GM12878 (cell line): Measurements from ENCODE around the gene ELP4.

Experiments used
- EZH2 ChIP-seq: IDR thresholded peaks from 2 replicates; pipeline ENCODE4 v1.6.1; 2012; ENCODE audit warnings: low read depth, mild to moderate bottlenecking, control low read depth, inconsistent platforms, low read length, borderline replicate concordance; ENCODE audit not compliant: control insufficient read depth
- HDAC2 ChIP-seq: fragments of 200-600 bp; sonication (generic); IDR thresholded peaks from 2 replicates; pipeline ENCODE4 v1.6.1; 2017
- MYC ChIP-seq: IDR thresholded peaks from 2 replicates; pipeline ENCODE4 v1.6.1; 2011; ENCODE audit warnings: mild to moderate bottlenecking, low read length, moderate library complexity, inconsistent platforms; ENCODE audit not compliant: insufficient read depth, insufficient replicate concordance, insufficient read length, severe bottlenecking
- POLR2A ChIP-seq: IDR thresholded peaks from 2 replicates; pipeline ENCODE4 v1.6.1; 2011; ENCODE audit warnings: low read depth, mild to moderate bottlenecking, low read length
- SP1 ChIP-seq: IDR thresholded peaks from one replicate; pipeline ENCODE4 v1.6.1; 2011; ENCODE audit warnings: low read depth, low read length
- SPI1 ChIP-seq: IDR thresholded peaks from 2 replicates; pipeline ENCODE4 v1.6.1; 2011; ENCODE audit warnings: low read depth, mild to moderate bottlenecking, low read length, moderate library complexity, borderline replicate concordance; ENCODE audit not compliant: insufficient read depth
- TBL1XR1 ChIP-seq: IDR thresholded peaks from 2 replicates; pipeline ENCODE4 v1.6.1; 2012; ENCODE audit warnings: low read depth, low read length, improper control_type of control experiment
- WRNIP1 ChIP-seq: IDR thresholded peaks from 2 replicates; pipeline ENCODE4 v1.6.1; 2011; ENCODE audit warnings: low read depth, low read length, improper control_type of control experiment, borderline replicate concordance
- TF ChIP-seq, protein P1 (sequence below): IDR thresholded peaks from 2 replicates; pipeline ENCODE4 v1.6.1; 2011; ENCODE audit warnings: low read depth, low read length, improper control_type of control experiment, borderline replicate concordance
- TF ChIP-seq, protein P2 (sequence below), 3 experiments: IDR thresholded peaks in 2 of 3; conservative IDR thresholded peaks in 1 of 3; 2 replicates each; pipeline ENCODE4 v1.5.1; 2011; ENCODE audit warnings: low read depth in 3 of 3, low read length in 3 of 3, mild to moderate bottlenecking in 3 of 3, control low read depth in 2 of 3, moderate library complexity in 2 of 3, inconsistent platforms in 1 of 3, mixed read lengths in 1 of 3; ENCODE audit not compliant: control insufficient read depth in 2 of 3, insufficient read depth in 1 of 3; ENCODE audit errors: extremely low read depth in 1 of 3
- TF ChIP-seq, protein P3 (sequence below): IDR thresholded peaks from 2 replicates; pipeline ENCODE4 v1.6.1; 2012; ENCODE audit warnings: mild to moderate bottlenecking, low read depth, low read length
- TF ChIP-seq, protein P4 (sequence below): fragments of 450-650 bp; formaldehyde crosslinking; IDR thresholded peaks from 2 replicates; pipeline ENCODE4 v1.4.0; 2020; ENCODE audit warnings: mild to moderate bottlenecking, moderate library complexity

DNA sequence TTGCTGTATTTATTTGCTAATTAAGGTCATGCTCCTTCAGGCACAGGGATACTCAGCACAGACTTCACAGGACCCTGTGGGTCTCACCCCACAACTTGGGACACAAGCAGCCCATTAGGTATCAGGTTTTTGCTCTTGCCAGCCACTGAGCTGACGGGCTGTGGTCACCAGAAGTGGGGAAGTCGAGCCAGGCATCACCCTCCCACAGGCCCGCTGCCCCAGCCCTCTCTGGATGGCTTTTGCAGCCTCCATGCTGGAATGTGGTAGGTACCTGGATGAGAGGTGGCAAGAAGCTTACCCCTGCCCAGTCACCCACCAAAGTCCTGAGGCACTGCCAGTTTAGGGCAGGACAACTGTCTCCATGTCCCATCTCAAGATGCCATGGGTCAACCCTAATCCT lies 213.2 kb downstream of the ELP4 start:
- TF ChIP-seq POLR2A = no peak
- TF ChIP-seq, protein P1, sequence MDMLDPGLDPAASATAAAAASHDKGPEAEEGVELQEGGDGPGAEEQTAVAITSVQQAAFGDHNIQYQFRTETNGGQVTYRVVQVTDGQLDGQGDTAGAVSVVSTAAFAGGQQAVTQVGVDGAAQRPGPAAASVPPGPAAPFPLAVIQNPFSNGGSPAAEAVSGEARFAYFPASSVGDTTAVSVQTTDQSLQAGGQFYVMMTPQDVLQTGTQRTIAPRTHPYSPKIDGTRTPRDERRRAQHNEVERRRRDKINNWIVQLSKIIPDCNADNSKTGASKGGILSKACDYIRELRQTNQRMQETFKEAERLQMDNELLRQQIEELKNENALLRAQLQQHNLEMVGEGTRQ = no peak
- no peak for TF ChIP-seq MYC
- no peak for TF ChIP-seq SPI1
- TF ChIP-seq, protein P2, sequence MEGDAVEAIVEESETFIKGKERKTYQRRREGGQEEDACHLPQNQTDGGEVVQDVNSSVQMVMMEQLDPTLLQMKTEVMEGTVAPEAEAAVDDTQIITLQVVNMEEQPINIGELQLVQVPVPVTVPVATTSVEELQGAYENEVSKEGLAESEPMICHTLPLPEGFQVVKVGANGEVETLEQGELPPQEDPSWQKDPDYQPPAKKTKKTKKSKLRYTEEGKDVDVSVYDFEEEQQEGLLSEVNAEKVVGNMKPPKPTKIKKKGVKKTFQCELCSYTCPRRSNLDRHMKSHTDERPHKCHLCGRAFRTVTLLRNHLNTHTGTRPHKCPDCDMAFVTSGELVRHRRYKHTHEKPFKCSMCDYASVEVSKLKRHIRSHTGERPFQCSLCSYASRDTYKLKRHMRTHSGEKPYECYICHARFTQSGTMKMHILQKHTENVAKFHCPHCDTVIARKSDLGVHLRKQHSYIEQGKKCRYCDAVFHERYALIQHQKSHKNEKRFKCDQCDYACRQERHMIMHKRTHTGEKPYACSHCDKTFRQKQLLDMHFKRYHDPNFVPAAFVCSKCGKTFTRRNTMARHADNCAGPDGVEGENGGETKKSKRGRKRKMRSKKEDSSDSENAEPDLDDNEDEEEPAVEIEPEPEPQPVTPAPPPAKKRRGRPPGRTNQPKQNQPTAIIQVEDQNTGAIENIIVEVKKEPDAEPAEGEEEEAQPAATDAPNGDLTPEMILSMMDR (IDR thresholded peaks at IDR 0.05 in 2 of 3, conservative IDR thresholded peaks at IDR 0.05 in 1 of 3; ENCODE audit: control insufficient read depth in 2 of 3, extremely low read depth in 1 of 3, insufficient read depth in 1 of 3, low read depth in 3 of 3, low read length in 3 of 3) = no peak
- no peak for TF ChIP-seq HDAC2
- no peak for TF ChIP-seq EZH2
- TF ChIP-seq SP1 = no peak
- no peak for TF ChIP-seq WRNIP1
- TF ChIP-seq, protein P3, sequence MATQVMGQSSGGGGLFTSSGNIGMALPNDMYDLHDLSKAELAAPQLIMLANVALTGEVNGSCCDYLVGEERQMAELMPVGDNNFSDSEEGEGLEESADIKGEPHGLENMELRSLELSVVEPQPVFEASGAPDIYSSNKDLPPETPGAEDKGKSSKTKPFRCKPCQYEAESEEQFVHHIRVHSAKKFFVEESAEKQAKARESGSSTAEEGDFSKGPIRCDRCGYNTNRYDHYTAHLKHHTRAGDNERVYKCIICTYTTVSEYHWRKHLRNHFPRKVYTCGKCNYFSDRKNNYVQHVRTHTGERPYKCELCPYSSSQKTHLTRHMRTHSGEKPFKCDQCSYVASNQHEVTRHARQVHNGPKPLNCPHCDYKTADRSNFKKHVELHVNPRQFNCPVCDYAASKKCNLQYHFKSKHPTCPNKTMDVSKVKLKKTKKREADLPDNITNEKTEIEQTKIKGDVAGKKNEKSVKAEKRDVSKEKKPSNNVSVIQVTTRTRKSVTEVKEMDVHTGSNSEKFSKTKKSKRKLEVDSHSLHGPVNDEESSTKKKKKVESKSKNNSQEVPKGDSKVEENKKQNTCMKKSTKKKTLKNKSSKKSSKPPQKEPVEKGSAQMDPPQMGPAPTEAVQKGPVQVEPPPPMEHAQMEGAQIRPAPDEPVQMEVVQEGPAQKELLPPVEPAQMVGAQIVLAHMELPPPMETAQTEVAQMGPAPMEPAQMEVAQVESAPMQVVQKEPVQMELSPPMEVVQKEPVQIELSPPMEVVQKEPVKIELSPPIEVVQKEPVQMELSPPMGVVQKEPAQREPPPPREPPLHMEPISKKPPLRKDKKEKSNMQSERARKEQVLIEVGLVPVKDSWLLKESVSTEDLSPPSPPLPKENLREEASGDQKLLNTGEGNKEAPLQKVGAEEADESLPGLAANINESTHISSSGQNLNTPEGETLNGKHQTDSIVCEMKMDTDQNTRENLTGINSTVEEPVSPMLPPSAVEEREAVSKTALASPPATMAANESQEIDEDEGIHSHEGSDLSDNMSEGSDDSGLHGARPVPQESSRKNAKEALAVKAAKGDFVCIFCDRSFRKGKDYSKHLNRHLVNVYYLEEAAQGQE = no peak
- no peak for TF ChIP-seq TBL1XR1
- TF ChIP-seq, protein P4, sequence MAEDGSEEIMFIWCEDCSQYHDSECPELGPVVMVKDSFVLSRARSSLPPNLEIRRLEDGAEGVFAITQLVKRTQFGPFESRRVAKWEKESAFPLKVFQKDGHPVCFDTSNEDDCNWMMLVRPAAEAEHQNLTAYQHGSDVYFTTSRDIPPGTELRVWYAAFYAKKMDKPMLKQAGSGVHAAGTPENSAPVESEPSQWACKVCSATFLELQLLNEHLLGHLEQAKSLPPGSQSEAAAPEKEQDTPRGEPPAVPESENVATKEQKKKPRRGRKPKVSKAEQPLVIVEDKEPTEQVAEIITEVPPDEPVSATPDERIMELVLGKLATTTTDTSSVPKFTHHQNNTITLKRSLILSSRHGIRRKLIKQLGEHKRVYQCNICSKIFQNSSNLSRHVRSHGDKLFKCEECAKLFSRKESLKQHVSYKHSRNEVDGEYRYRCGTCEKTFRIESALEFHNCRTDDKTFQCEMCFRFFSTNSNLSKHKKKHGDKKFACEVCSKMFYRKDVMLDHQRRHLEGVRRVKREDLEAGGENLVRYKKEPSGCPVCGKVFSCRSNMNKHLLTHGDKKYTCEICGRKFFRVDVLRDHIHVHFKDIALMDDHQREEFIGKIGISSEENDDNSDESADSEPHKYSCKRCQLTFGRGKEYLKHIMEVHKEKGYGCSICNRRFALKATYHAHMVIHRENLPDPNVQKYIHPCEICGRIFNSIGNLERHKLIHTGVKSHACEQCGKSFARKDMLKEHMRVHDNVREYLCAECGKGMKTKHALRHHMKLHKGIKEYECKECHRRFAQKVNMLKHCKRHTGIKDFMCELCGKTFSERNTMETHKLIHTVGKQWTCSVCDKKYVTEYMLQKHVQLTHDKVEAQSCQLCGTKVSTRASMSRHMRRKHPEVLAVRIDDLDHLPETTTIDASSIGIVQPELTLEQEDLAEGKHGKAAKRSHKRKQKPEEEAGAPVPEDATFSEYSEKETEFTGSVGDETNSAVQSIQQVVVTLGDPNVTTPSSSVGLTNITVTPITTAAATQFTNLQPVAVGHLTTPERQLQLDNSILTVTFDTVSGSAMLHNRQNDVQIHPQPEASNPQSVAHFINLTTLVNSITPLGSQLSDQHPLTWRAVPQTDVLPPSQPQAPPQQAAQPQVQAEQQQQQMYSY = no peak
